HG03097 (cell line): ENCODE measurements around the gene CDHR1.

ENCODE experiments used
- ATAC-seq: cut with Tn5 transposase; IDR thresholded peaks from one replicate; pipeline ENCODE4 v1.9.1; 2021; ENCODE audit not compliant: unreplicated experiment, low FRiP score

The CDHR1 gene

GRCh38 chr10:84224411-84225028, 30.2 kb downstream of the CDHR1 start:
- no peak for ATAC-seq

- ATAC-seq = no peak
These were observed 31.3 kb downstream of the CDHR1 start, which contains the start of gene LRIT2 for GRCh38 chr10:84225427-84226173. TSS of gene LRIT2 (minus strand) at chr10:84225544. CDS start at chr10:84225520, 24 bp downstream.

- ATAC-seq = no peak
These were observed 32.3 kb downstream of the CDHR1 start for GRCh38 chr10:84226616-84227015.

- no peak for ATAC-seq
These were observed 33.5 kb downstream of the CDHR1 start for GRCh38 chr10:84227810-84228209.

GRCh38 chr10:84230359-84230758, 36.0 kb downstream of the CDHR1 start:
- ATAC-seq = no peak

- no peak for ATAC-seq
These were observed 38.0 kb downstream of the CDHR1 start for GRCh38 chr10:84232376-84232775.

GRCh38 chr10:84233940-84234339, 39.6 kb downstream of the CDHR1 start:
- ATAC-seq = no peak

GRCh38 chr10:84234479-84234878, 40.1 kb downstream of the CDHR1 start:
- ATAC-seq = no peak

GRCh38 chr10:84235096-84235495, 40.8 kb downstream of the CDHR1 start:
- ATAC-seq = no peak

GRCh38 chr10:84236807-84237198, 42.5 kb downstream of the CDHR1 start:
- ATAC-seq = no peak

- no peak for ATAC-seq
These were observed 43.1 kb downstream of the CDHR1 start for GRCh38 chr10:84237199-84238051.

GRCh38 chr10:84238909-84239308, 44.6 kb downstream of the CDHR1 start:
- no peak for ATAC-seq

- ATAC-seq = no peak
These were observed 47.0 kb downstream of the CDHR1 start, which contains the start of gene LRIT1 for GRCh38 chr10:84241185-84241790. TSS of gene LRIT1 (minus strand) at chr10:84241546. CDS start at chr10:84241439, 107 bp downstream.

- no peak for ATAC-seq
These were observed 49.4 kb downstream of the CDHR1 start for GRCh38 chr10:84243759-84244158.

GRCh38 chr10:84244651-84245270, 50.4 kb downstream of the CDHR1 start, which contains the start of gene RGR:
TSS of gene RGR (plus strand) at chr10:84245053. CDS start at chr10:84245091, 38 bp downstream.
- ATAC-seq = no peak

- no peak for ATAC-seq
These were observed 53.2 kb downstream of the CDHR1 start for GRCh38 chr10:84247496-84247895.

- ATAC-seq = no peak
These were observed 54.5 kb downstream of the CDHR1 start for GRCh38 chr10:84248794-84249193.

GRCh38 chr10:84254552-84255478, 60.5 kb downstream of the CDHR1 start:
- no peak for ATAC-seq
